ENCODE results near the gene UBE4B. TPM values are rescaled to one million over a fixed set of nuclear protein-coding genes. Genes with fewer than 3 reads are reported as not detected.
"Not testable (repeated sequence)": the region's sequence is repeated elsewhere in the genome, so short reads cannot be mapped to it uniquely, and the experiment has no call there.

The UBE4B gene
- total RNA-seq, 4 donors from 2014 or later: 31.2 to 48.6 (median 44.0) TPM

GRCh38 chr1:9992910-9993309 lies 39.8 kb upstream of the UBE4B start:
- no peaks in the 10 kb centered on the region for H3K9me3 ChIP-seq
- H3K4me1 ChIP-seq: peaks cover 0 to 24% (median 6%) of the 10 kb centered on the region in 4 donors
- H3K4me3 ChIP-seq: no peak overlapping the region
- TF ChIP-seq POLR2A (IDR thresholded peaks at IDR 0.05) (no peak), CTCF (IDR thresholded peaks at IDR 0.05) (no peak), EP300 (IDR thresholded peaks at IDR 0.05) (peak in 1 of 2 donors; percentile 21)
- WGBS, 2 donors: 80 to 87% methylated on average over 5 of the region's 5 CpGs
- H3K36me3 ChIP-seq: no peaks in the 10 kb centered on the region
- peak overlapping the region in 1 of 4 donors; percentile 43 for H3K27ac ChIP-seq
- H3K27me3 ChIP-seq: peaks cover 0 to 7% of the 10 kb centered on the region in 2 donors
- DNase-seq (ENCODE audit: low spot score in 2 of 2): no peak

DNA sequence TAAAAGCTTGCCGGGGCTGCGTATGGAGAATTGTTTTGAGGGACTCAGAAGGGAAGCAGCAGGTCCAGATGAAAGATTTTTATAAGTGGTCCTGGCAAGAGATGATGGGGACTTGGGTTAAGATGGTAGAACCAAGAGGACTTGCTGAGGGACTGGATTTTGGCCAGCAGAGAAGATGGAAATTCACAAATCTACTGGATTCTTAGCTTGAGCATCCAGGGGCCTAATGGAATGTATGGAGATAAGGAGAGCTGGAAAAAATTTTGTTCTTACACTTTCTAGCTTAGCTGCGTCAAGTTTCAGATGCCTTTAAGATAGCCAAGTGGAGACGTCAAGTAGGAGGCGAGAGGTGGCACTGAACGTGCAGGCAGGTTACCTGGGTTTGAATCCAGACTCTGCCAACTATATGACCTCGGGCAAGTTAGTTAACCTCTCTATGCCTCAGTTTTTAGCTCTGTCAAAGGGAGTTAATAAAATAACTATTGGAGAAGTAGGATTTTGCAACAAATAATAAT lies 39.1 kb upstream of the UBE4B start:
- Histone ChIP-seq H3K27me3 (peaks cover 0 to 11% of the 10 kb centered on the region in 2 donors), H3K27ac (peak overlapping the region in 1 of 4 donors; percentile 43), H3K4me3 (no peak overlapping the region), H3K9me3 (no peaks in the 10 kb centered on the region), H3K36me3 (no peaks in the 10 kb centered on the region), H3K4me1 (peaks cover 0 to 26% (median 7%) of the 10 kb centered on the region in 4 donors)
- WGBS, 2 donors: 83 to 85% methylated on average over 7 of the region's 7 CpGs
- no peak for TF ChIP-seq CTCF (IDR thresholded peaks at IDR 0.05)
- no peak for TF ChIP-seq EP300 (IDR thresholded peaks at IDR 0.05)
- no peak for TF ChIP-seq POLR2A (IDR thresholded peaks at IDR 0.05)
- DNase-seq (ENCODE audit: low spot score in 2 of 2): no peak

DNA sequence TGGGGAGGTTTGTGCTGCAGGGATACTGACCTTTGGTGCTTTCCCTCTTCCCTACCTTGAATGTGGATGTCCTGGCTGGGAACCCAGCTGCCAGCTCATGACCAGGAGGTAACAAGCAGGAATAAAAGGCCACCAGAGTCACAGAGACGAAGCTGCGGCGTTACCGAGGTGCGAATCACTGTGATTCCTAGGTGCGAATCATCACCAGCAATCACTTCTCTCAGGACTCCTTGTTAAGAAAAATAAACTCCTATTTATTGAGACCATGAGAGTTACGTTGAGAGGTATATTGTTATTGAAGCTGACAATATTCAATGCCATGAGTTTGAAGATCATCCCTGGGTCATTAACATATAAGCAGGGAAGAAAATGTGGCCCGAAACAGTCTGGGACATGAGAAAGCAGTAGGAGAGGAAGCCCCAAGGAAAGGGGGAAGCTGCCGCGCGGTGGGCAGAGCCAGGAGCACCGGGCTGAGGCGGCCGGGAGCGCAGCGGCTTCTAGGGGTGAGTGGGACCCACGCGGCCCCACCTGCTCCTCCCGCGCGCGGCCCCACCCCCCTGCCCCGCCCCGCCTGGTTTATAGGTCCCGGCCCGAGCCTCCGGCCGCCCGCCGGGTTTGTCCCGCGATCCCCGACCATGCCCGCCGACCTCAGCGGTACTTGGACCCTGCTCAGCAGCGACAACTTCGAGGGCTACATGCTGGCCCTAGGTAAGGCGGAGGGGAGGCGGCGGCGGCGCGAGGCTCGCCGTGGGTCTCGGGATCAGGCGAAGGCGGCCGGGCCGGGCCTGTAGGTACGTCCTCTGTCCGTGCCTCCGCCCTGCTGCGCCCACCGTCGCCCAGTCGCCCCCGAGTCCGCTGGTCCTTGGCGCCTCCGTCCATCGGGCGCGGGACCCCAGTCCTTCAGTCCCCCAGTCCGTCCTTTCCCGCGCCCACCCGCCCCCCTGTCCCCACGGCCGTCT lies 35.9 kb upstream of the UBE4B start, which contains the start of gene RBP7:
Gene RBP7 (plus strand): TSS at position 605 of the 959 bp plus-strand sequence. CDS start 31 bp downstream, at position 636.
- no peak for TF ChIP-seq EP300 (IDR thresholded peaks at IDR 0.05)
- TF ChIP-seq POLR2A (IDR thresholded peaks at IDR 0.05): no peak
- TF ChIP-seq CTCF (IDR thresholded peaks at IDR 0.05): no peak
- Histone ChIP-seq H3K36me3 (no peaks in the 10 kb centered on the region), H3K4me1 (peaks cover 0 to 19% (median 7%) of the 10 kb centered on the region in 4 donors), H3K27ac (peak within 1 kb of the TSS in 2 of 4 donors; percentile 17 to 45), H3K4me3 (peak within 1 kb of the TSS; percentile 28 to 57 (median 42)), H3K9me3 (no peaks in the 10 kb centered on the region), H3K27me3 (peaks cover 0 to 22% of the 10 kb centered on the region in 2 donors)
- WGBS, 2 donors: 13 to 36% methylated on average over 17 to 43 of the region's 71 CpGs
- DNase-seq (ENCODE audit: low spot score in 2 of 2): no peak

DNA sequence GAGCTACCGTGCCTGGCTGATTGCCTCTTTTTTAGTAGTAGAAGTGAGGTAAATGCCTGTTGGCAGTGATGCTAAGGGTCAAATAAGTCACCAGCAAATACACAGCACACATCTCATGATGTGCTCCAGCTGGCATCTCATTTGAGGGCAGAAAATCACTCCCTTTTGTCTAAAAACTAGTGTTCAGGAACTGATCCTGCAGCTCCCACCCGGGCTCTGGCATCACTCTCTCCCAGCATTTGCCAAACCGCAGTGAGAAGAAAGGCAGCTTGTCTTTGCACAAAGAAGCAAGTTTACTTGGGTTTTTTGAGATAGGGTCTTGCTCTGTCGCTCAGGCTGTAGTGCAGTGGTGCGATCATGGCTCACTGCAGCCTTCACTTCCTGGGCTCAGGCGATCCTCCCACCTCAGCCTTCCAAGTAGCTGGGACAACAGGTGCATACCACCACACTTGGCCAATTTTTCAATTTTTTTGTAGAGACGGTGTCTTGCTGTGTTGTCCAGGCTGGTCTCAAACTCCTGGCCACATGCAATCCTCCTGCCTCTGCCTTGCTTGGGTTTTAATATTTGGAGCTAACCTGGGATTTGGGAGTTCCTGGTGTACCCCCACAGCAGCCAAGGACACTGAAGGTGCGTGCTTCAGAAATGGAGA lies 31.6 kb upstream of the UBE4B start:
- Histone ChIP-seq H3K4me1 (peaks cover 0 to 16% (median 7%) of the 10 kb centered on the region in 4 donors), H3K27ac (no peak overlapping the region), H3K9me3 (no peaks in the 10 kb centered on the region), H3K4me3 (no peak overlapping the region), H3K27me3 (peaks cover 0 to 22% of the 10 kb centered on the region in 2 donors), H3K36me3 (no peaks in the 10 kb centered on the region)
- 51 to 66% methylated on average over 8 of the region's 8 CpGs for WGBS, 2 donors
- TF ChIP-seq POLR2A (IDR thresholded peaks at IDR 0.05): no peak
- DNase-seq (ENCODE audit: low spot score in 2 of 2): no peak

DNA sequence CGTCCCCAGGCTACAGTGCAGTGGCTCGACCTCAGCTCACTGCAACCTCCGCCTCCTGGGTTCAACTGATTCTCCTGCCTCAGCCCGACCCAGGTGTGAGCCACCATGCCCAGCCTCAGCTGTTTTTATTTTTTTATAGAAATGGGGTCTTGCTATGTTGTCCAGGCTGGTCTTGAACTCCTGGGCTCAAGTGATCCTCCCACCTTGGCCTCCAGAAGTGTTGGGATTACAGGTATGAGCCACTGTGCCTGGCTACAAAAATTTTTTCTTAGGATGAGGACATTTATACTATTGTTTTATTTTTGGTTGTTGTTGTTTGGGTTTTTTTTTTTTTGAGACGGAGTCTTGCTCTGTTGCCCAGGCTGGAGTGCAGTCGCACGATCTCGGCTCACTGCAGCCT lies 27.5 kb upstream of the UBE4B start:
- not testable (repeated sequence) for H3K4me3 ChIP-seq, H3K27ac ChIP-seq
- 88 to 90% methylated on average over 8 of the region's 8 CpGs for WGBS, 2 donors

More for the DNA sequence above, 27.5 kb upstream of the UBE4B start:
- H3K9me3 ChIP-seq; H3K36me3 ChIP-seq; DNase-seq (ENCODE audit: low spot score in 2 of 2); H3K4me1 ChIP-seq; H3K27me3 ChIP-seq: not testable (repeated sequence)
